WTC11 (cell line): ENCODE measurements around the gene MAST4. TPM values are rescaled to one million over a fixed set of nuclear protein-coding genes. Genes with fewer than 3 reads are reported as not detected.

Source experiments
- ATAC-seq: fragments of 200-7000 bp; cut with Tn5 transposase; 2 replicates; pipeline ENCODE4 v1.10.0; 2021; ENCODE audit warnings: mild to moderate bottlenecking, moderate library complexity
- CTCF ChIA-PET: fragments of 300-600 bp; sonication (Branson Sonifier 250); formaldehyde crosslinking; loops from one replicate; lab custom pipeline; 2021; ENCODE audit warnings: antibody characterized with exemption; lab: Charles Lee
- POLR2A ChIA-PET: fragments of 350-600 bp; sonication (Branson Sonifier 250); formaldehyde crosslinking; loops from one replicate; lab custom pipeline; 2021; ENCODE audit warnings: antibody characterized with exemption; lab: Charles Lee
- DNase-seq: peaks from one replicate; pipeline ENCODE4 v3.0.0; 2021; ENCODE audit warnings: low spot score
- H3K27ac Mint-ChIP-seq: 2 replicates; pipeline ENCODE4 v1.8.0; 2021; ENCODE audit warnings: mixed read lengths
- H3K27me3 Mint-ChIP-seq: 2 replicates; pipeline ENCODE4 v1.8.0; 2021; ENCODE audit warnings: low read depth, mild to moderate bottlenecking, moderate library complexity, mixed read lengths
- H3K36me3 Mint-ChIP-seq: 2 replicates; pipeline ENCODE4 v1.8.0; 2021; ENCODE audit warnings: mixed read lengths
- H3K4me1 Mint-ChIP-seq: 2 replicates; pipeline ENCODE4 v1.8.0; 2022; ENCODE audit warnings: mixed read lengths
- H3K4me3 Mint-ChIP-seq: 2 replicates; pipeline ENCODE4 v1.8.0; 2021; ENCODE audit warnings: mild to moderate bottlenecking, moderate library complexity, mixed read lengths
- H3K9me3 Mint-ChIP-seq: 2 replicates; pipeline ENCODE4 v1.8.0; 2021; ENCODE audit warnings: mixed read lengths
- EMX1 ChIP-seq: fragments of 250-450 bp; sonication (Bioruptor Pico); IDR thresholded peaks from 2 replicates; pipeline ENCODE4 v1.8.0; 2021; ENCODE audit warnings: mild to moderate bottlenecking
- GRHL2 ChIP-seq: fragments of 250-450 bp; sonication (Bioruptor Pico); IDR thresholded peaks from 2 replicates; pipeline ENCODE4 v1.8.0; 2022; ENCODE audit warnings: mild to moderate bottlenecking, moderate library complexity; ENCODE audit not compliant: insufficient replicate concordance, severe bottlenecking
- OVOL2 ChIP-seq: fragments of 250-450 bp; sonication (Bioruptor Pico); IDR thresholded peaks from 2 replicates; pipeline ENCODE4 v1.9.0; 2021; ENCODE audit warnings: mild to moderate bottlenecking, borderline replicate concordance
- ZNF138 ChIP-seq: sonication (generic); formaldehyde crosslinking; conservative IDR thresholded peaks from 2 replicates; pipeline ENCODE4 v1.8.1; 2022; ENCODE audit warnings: mild to moderate bottlenecking, moderate library complexity, missing genetic modification reagents
- ZNF232 ChIP-seq: sonication (generic); formaldehyde crosslinking; IDR thresholded peaks from 2 replicates; pipeline ENCODE4 v1.8.0; 2022; ENCODE audit warnings: mild to moderate bottlenecking, missing genetic modification reagents
- total RNA-seq: library from RNA; stranded (reverse); gene quantifications from 3 replicates; pipeline ENCODE4 v1.2.3, GENCODE V29; 2021
- TF ChIP-seq, protein P1 (sequence below): sonication (generic); formaldehyde crosslinking; IDR thresholded peaks from 2 replicates; pipeline ENCODE4 v1.8.1; 2022; ENCODE audit warnings: low read depth, mild to moderate bottlenecking, moderate library complexity, missing genetic modification reagents, borderline replicate concordance
- TF ChIP-seq, protein P2 (sequence below): fragments of 250-450 bp; sonication (Bioruptor Pico); IDR thresholded peaks from 2 replicates; pipeline ENCODE4 v1.9.0; 2021; ENCODE audit warnings: moderate library complexity, mild to moderate bottlenecking, inconsistent platforms, borderline replicate concordance
- TF ChIP-seq, protein P3 (sequence below): sonication (generic); formaldehyde crosslinking; IDR thresholded peaks from 2 replicates; pipeline ENCODE4 v1.8.0; 2022; ENCODE audit warnings: mild to moderate bottlenecking, missing genetic modification reagents
- TF ChIP-seq, protein P4 (sequence below): sonication (generic); formaldehyde crosslinking; IDR thresholded peaks from 2 replicates; pipeline ENCODE4 v1.8.1; 2023; ENCODE audit warnings: mild to moderate bottlenecking, missing genetic modification reagents, borderline replicate concordance

The MAST4 gene
- total RNA-seq, 1 experiment from 2014 or later, result 8.0 TPM

DNA sequence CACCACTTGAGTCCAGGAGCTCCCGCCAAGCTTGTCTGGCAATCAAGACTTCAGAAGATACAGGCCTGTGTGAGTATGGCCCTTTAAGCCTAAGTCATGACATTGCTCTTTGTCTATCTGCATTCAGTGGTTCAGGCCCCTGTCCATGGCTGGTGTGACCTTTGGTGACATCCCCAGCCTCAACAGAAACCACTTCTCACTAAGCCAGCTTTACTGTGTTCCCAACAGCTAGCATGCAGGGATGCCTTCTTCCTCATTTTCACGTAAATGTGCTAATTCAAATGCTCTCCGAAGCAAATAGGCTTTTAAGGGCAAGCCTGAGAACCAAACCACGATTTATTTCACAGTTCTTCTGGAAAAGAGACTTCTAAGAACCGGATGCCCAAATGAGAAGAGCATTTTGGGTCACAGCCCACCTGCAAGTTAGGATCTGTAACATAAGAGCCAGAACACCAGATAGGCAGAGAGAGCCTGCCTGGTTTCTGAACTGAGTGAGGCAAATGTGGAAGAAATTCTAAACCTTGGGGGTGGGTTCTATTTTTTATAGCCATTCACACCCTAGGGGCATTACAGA lies 585.5 kb downstream of the MAST4 start (continued):
- TF ChIP-seq, protein P1, sequence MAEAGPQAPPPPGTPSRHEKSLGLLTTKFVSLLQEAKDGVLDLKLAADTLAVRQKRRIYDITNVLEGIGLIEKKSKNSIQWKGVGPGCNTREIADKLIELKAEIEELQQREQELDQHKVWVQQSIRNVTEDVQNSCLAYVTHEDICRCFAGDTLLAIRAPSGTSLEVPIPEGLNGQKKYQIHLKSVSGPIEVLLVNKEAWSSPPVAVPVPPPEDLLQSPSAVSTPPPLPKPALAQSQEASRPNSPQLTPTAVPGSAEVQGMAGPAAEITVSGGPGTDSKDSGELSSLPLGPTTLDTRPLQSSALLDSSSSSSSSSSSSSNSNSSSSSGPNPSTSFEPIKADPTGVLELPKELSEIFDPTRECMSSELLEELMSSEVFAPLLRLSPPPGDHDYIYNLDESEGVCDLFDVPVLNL (CRISPR knock-in tag), result no peak
- TF ChIP-seq, protein P2, sequence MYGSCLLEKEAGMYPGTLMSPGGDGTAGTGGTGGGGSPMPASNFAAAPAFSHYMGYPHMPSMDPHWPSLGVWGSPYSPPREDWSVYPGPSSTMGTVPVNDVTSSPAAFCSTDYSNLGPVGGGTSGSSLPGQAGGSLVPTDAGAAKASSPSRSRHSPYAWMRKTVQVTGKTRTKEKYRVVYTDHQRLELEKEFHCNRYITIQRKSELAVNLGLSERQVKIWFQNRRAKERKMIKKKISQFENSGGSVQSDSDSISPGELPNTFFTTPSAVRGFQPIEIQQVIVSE, result no peak

DNA sequence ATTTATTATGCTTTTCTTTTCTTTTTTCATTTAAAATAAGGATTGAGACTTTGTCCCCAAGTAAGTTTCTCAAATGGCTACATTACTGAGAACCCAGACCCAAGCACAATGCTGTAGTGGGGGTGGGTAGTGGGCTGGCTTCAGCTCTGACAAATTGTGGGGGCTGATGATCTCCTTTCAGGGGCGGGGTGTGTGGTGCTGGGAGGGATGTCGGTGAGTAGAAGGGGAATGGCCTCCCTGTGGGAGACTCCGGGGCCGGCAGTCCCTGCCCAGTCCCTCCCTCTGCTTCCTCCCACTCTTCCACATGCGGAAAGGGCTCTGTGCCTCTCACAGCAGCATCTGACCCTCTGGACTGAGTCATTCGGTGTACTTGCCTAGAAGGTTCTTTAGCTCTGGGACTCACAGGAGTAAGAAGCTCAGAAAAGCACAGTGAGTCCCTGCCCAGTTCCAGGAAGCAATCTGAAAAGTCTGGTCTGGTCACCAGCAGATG lies 586.2 kb downstream of the MAST4 start:
- DNase-seq (peak; percentile 36), ATAC-seq (peak; percentile 98)
- Mint-ChIP-seq H3K36me3 (peaks cover 3% of the 10 kb centered on the region), H3K27ac (peak overlapping the region; percentile 4; the same call in 1 of the 2 replicates), H3K9me3 (peaks cover 12% of the 10 kb centered on the region), H3K4me1 (peaks cover 24% of the 10 kb centered on the region), H3K27me3 (peaks cover 10% of the 10 kb centered on the region), H3K4me3 (peak overlapping the region; percentile 16; the same call in 1 of the 2 replicates)
- 0 out of 2 replicates have a peak, but pooled peaks have one; percentile 20 for TF ChIP-seq ZNF232 (CRISPR knock-in tag)
- TF ChIP-seq, protein P3, sequence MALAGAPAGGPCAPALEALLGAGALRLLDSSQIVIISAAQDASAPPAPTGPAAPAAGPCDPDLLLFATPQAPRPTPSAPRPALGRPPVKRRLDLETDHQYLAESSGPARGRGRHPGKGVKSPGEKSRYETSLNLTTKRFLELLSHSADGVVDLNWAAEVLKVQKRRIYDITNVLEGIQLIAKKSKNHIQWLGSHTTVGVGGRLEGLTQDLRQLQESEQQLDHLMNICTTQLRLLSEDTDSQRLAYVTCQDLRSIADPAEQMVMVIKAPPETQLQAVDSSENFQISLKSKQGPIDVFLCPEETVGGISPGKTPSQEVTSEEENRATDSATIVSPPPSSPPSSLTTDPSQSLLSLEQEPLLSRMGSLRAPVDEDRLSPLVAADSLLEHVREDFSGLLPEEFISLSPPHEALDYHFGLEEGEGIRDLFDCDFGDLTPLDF (CRISPR knock-in tag), result no peak
- POLR2A ChIA-PET, result no interaction called here
- CTCF ChIA-PET, result interaction anchor here (1.1 kb wide), 1 partner anchor 16 kb away, joined by 4 read pairs; no protein-coding TSS in a partner anchor

DNA sequence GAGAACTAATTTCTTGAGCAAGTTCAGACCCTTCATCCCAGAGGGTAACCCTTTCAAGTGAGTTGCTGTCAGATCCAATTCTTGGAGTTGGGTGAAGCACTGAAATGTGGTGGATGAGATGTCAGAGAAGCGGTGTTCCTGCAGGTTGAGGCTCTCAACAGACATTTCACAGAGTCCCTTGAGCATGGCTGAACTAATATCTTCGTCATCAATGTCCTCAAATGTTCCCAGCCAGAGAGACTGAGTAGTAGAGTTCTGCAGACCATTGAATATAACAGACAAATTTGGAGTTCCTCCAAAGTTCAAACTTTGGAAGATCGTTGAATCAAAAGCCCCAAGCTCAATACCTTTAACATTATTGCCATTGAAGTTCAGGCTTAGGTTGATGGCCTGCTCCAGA lies 587.7 kb downstream of the MAST4 start:
- H3K36me3 Mint-ChIP-seq, result no peaks in the 10 kb centered on the region; the same call in 1 of the 2 replicates
- H3K4me1 Mint-ChIP-seq, result peaks cover 26% of the 10 kb centered on the region
- TF ChIP-seq, protein P4, sequence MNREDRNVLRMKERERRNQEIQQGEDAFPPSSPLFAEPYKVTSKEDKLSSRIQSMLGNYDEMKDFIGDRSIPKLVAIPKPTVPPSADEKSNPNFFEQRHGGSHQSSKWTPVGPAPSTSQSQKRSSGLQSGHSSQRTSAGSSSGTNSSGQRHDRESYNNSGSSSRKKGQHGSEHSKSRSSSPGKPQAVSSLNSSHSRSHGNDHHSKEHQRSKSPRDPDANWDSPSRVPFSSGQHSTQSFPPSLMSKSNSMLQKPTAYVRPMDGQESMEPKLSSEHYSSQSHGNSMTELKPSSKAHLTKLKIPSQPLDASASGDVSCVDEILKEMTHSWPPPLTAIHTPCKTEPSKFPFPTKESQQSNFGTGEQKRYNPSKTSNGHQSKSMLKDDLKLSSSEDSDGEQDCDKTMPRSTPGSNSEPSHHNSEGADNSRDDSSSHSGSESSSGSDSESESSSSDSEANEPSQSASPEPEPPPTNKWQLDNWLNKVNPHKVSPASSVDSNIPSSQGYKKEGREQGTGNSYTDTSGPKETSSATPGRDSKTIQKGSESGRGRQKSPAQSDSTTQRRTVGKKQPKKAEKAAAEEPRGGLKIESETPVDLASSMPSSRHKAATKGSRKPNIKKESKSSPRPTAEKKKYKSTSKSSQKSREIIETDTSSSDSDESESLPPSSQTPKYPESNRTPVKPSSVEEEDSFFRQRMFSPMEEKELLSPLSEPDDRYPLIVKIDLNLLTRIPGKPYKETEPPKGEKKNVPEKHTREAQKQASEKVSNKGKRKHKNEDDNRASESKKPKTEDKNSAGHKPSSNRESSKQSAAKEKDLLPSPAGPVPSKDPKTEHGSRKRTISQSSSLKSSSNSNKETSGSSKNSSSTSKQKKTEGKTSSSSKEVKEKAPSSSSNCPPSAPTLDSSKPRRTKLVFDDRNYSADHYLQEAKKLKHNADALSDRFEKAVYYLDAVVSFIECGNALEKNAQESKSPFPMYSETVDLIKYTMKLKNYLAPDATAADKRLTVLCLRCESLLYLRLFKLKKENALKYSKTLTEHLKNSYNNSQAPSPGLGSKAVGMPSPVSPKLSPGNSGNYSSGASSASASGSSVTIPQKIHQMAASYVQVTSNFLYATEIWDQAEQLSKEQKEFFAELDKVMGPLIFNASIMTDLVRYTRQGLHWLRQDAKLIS (CRISPR knock-in tag), result no peak
- TF ChIP-seq ZNF138, result no peak
- no peak for DNase-seq
- H3K9me3 Mint-ChIP-seq, result peaks cover 9% of the 10 kb centered on the region; the same call in 1 of the 2 replicates
- ATAC-seq, result no peak
- H3K27ac Mint-ChIP-seq, result no peak overlapping the region
- H3K27me3 Mint-ChIP-seq, result peaks cover 10% of the 10 kb centered on the region
- no peak overlapping the region for H3K4me3 Mint-ChIP-seq
- ChIA-PET POLR2A (no interaction called here), CTCF (no interaction called here)

DNA sequence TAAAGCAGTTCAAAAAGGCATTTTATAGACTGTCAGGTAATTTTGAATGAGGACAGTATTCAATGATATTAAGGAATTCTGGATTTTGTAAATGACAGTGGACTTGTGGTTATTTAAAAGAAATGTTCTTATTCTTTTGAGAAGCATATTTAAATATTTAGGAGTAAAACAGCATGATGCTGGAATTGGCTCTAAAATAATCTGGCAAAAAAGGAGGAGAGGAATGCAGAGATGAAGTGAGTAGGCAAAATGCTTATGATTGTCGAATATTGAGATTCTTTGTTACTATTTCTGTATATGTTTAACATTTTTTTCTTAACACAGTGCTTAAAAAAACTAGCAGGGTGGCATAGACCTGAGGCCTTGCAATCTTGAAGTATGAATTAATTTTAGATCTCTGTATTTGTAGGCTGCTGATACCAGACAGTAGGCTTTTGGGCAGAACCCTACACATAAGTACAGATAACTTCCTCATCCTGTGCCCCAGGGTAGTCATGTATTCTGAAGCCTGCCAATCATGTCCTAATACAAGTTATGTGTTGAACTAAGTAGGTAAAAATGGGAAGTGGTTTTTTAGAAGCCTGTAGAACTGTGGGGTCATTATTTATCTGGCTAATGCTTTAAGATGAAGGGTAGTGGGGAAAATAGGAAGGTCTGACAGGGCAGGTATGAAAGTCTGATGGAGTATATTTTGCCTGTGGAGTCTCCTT lies 591.0 kb downstream of the MAST4 start:
- Mint-ChIP-seq H3K27me3 (peaks cover 10% of the 10 kb centered on the region), H3K4me1 (peaks cover 32% of the 10 kb centered on the region), H3K9me3 (peaks cover 17% of the 10 kb centered on the region), H3K36me3 (peaks cover 8% of the 10 kb centered on the region), H3K27ac (no peak overlapping the region), H3K4me3 (no peak overlapping the region)
- ATAC-seq, result no peak
- TF ChIP-seq GRHL2 (CRISPR knock-in tag) (no peak), OVOL2 (CRISPR knock-in tag) (no peak), EMX1 (no peak)
- TF ChIP-seq, protein P2, result no peak
- POLR2A ChIA-PET, result no interaction called here
- DNase-seq, result no peak
- CTCF ChIA-PET, result no interaction called here
